ENCODE results near the gene DTNB. TPM values are rescaled to one million over a fixed set of nuclear protein-coding genes. Genes with fewer than 3 reads are reported as not detected.
A peak's percentile ranks its signal among the peaks of the same experiment; 100 is the strongest.

DTNB gene
- total RNA-seq, 4 donors from 2014 or later: 0.70 to 23.1 (median 6.1) TPM

- Histone ChIP-seq H3K27ac (no peak overlapping the region), H3K4me3 (no peak overlapping the region), H3K4me1 (no peaks in the 10 kb centered on the region), H3K9me3 (no peaks in the 10 kb centered on the region), H3K27me3 (no peaks in the 10 kb centered on the region), H3K36me3 (no peaks in the 10 kb centered on the region)
- DNase-seq: no peak
- TF ChIP-seq CTCF (IDR thresholded peaks at IDR 0.05): peak; percentile 50 to 88 (median 78)
- TF ChIP-seq POLR2A (IDR thresholded peaks at IDR 0.05): no peak
Measured at GRCh38 chr2:25700221-25700660, 26.9 kb upstream of the DTNB start.

- Histone ChIP-seq H3K4me1 (no peaks in the 10 kb centered on the region), H3K27me3 (no peaks in the 10 kb centered on the region), H3K36me3 (no peaks in the 10 kb centered on the region), H3K4me3 (no peak overlapping the region), H3K27ac (no peak overlapping the region), H3K9me3 (no peaks in the 10 kb centered on the region)
- DNase-seq: no peak
- TF ChIP-seq POLR2A (IDR thresholded peaks at IDR 0.05): no peak
- TF ChIP-seq CTCF (IDR thresholded peaks at IDR 0.05): no peak
Measured at GRCh38 chr2:25699216-25699615, 25.8 kb upstream of the DTNB start.

- no peaks in the 10 kb centered on the region for H3K4me1 ChIP-seq
- no peak for TF ChIP-seq POLR2A (IDR thresholded peaks at IDR 0.05)
- TF ChIP-seq CTCF (IDR thresholded peaks at IDR 0.05): no peak
- no peaks in the 10 kb centered on the region for H3K27me3 ChIP-seq
- H3K36me3 ChIP-seq: no peaks in the 10 kb centered on the region
- H3K9me3 ChIP-seq: no peaks in the 10 kb centered on the region
- no peak overlapping the region for H3K27ac ChIP-seq
- H3K4me3 ChIP-seq: no peak overlapping the region
- DNase-seq: no peak
Measured at GRCh38 chr2:25698752-25699151, 25.4 kb upstream of the DTNB start.

GRCh38 chr2:25697559-25698341, 24.4 kb upstream of the DTNB start:
- DNase-seq: no peak

GRCh38 chr2:25692737-25693445, 19.5 kb upstream of the DTNB start:
- Histone ChIP-seq H3K4me3 (no peak overlapping the region), H3K27me3 (no peaks in the 10 kb centered on the region), H3K27ac (no peak overlapping the region), H3K4me1 (no peaks in the 10 kb centered on the region), H3K36me3 (no peaks in the 10 kb centered on the region), H3K9me3 (no peaks in the 10 kb centered on the region)
- TF ChIP-seq CTCF (IDR thresholded peaks at IDR 0.05): no peak
- no peak for DNase-seq

More at GRCh38 chr2:25697559-25698341, 24.4 kb upstream of the DTNB start:
- Histone ChIP-seq H3K27ac (no peak overlapping the region), H3K27me3 (no peaks in the 10 kb centered on the region), H3K9me3 (no peaks in the 10 kb centered on the region), H3K4me1 (no peaks in the 10 kb centered on the region), H3K4me3 (no peak overlapping the region), H3K36me3 (no peaks in the 10 kb centered on the region)
- no peak for TF ChIP-seq CTCF (IDR thresholded peaks at IDR 0.05)
- no peak for TF ChIP-seq POLR2A (IDR thresholded peaks at IDR 0.05)

Measured in Peyer's patch (tissue), 4 donors.